ENCODE data around the gene MDM4.
"Not testable (repeated sequence)": the region's sequence is repeated elsewhere in the genome, so short reads cannot be mapped to it uniquely, and the experiment has no call there.

The MDM4 gene

DNA sequence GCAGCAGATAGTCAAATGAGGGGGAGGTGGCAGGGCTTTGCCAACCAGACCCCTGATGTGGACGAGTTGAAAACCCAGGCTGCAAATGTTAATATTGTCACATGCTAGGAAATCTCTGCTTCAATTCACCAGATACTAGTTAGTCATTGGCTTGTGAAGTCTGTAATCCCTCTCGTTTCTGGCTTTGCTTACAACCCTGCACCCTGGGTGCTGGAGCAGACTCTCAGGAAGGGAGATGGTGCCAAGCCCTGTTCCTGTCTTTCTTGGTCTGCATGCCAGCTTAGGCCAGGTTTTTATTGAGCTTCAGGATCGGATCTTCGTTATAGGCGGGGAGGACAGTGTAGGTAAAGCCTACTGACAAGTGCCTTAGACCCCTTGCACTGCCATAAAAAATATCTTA is 53.3 kb downstream of the MDM4 start:
- Histone ChIP-seq H3K4me2 (ENCODE audit: insufficient read depth, low read length) (no peak overlapping the region), H3K4me1 (ENCODE audit: insufficient read depth, low read length) (peaks cover 3% of the 10 kb centered on the region; the same call in 1 of the 2 replicates), H3K27me3 (ENCODE audit: insufficient read depth, low read length, poor library complexity) (no peaks in the 10 kb centered on the region), H3K4me3 (ENCODE audit: low read depth in 1 of 2, low read length in 2 of 2) (no peak overlapping the region), H4K20me1 (ENCODE audit: insufficient read depth, low read length) (no peaks in the 10 kb centered on the region), H2AFZ (ENCODE audit: low read depth, low read length) (no peak overlapping the region), H3K9me3 (ENCODE audit: insufficient read depth, low read length, severe bottlenecking) (no peaks in the 10 kb centered on the region), H3K79me2 (ENCODE audit: insufficient read depth, low read length) (no peaks in the 10 kb centered on the region), H3K27ac (ENCODE audit: low read length) (no peak overlapping the region), H3K9ac (ENCODE audit: low read depth, low read length) (no peak overlapping the region), H3K36me3 (ENCODE audit: insufficient read depth, low read length) (peaks cover 2% of the 10 kb centered on the region; the same call in 1 of the 2 replicates)
- TF ChIP-seq, protein P1, sequence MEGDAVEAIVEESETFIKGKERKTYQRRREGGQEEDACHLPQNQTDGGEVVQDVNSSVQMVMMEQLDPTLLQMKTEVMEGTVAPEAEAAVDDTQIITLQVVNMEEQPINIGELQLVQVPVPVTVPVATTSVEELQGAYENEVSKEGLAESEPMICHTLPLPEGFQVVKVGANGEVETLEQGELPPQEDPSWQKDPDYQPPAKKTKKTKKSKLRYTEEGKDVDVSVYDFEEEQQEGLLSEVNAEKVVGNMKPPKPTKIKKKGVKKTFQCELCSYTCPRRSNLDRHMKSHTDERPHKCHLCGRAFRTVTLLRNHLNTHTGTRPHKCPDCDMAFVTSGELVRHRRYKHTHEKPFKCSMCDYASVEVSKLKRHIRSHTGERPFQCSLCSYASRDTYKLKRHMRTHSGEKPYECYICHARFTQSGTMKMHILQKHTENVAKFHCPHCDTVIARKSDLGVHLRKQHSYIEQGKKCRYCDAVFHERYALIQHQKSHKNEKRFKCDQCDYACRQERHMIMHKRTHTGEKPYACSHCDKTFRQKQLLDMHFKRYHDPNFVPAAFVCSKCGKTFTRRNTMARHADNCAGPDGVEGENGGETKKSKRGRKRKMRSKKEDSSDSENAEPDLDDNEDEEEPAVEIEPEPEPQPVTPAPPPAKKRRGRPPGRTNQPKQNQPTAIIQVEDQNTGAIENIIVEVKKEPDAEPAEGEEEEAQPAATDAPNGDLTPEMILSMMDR (IDR thresholded peaks at IDR 0.05; ENCODE audit: borderline replicate concordance, extremely low read depth, low read length, poor library complexity, severe bottlenecking) = no peak
- ATAC-seq (ENCODE audit: insufficient read depth, low read depth) = no peak
- no peak for DNase-seq

DNA sequence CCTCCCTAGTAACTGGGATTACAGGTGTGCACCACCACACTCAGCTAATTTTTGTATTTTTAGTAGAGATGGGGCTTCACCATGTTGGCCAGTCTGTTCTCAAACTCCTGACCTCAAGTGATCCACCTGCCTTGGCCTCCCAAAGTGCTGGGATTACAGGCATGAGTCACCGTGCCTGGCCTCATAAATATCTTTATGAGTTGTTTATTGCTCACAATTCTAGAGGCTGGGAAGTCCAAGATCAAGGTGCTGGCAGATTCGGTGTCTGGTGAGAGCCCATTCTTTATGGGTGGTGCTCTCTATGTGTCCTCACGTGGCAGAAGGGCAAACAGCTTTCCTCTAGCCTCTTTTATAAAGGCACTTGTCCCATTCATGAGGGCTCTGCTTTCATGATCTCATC is 53.8 kb downstream of the MDM4 start:
- not testable (repeated sequence) for H3K9ac ChIP-seq (ENCODE audit: low read depth, low read length); H3K36me3 ChIP-seq (ENCODE audit: insufficient read depth, low read length); H3K4me3 ChIP-seq (ENCODE audit: low read depth in 1 of 2, low read length in 2 of 2); H3K79me2 ChIP-seq (ENCODE audit: insufficient read depth, low read length); DNase-seq; H3K4me1 ChIP-seq (ENCODE audit: insufficient read depth, low read length); H4K20me1 ChIP-seq (ENCODE audit: insufficient read depth, low read length); H2AFZ ChIP-seq (ENCODE audit: low read depth, low read length); ATAC-seq (ENCODE audit: insufficient read depth, low read depth); H3K4me2 ChIP-seq (ENCODE audit: insufficient read depth, low read length); H3K27ac ChIP-seq (ENCODE audit: low read length); H3K27me3 ChIP-seq (ENCODE audit: insufficient read depth, low read length, poor library complexity); H3K9me3 ChIP-seq (ENCODE audit: insufficient read depth, low read length, severe bottlenecking)

DNA sequence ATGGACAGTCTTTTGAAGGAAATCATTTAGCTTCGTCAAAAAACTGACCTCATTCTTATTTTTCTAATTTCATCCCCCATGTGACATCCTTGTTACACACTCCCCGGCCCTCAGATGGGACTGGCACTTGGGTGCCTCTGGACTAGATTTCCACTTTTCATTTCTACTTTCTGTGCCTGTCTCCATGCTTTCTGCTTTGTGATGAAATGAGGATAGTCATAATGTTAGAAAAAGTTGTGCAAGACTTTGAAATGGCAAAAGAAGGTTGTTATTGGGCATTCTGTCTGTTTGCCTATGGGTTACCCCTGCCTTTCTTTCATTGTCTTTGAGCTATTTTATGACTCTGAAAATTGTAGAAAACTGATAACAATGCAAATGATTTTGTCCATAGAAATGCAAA is 54.9 kb downstream of the MDM4 start:
- no peak overlapping the region for H3K4me2 ChIP-seq (ENCODE audit: insufficient read depth, low read length)
- H2AFZ ChIP-seq (ENCODE audit: low read depth, low read length) = no peak overlapping the region
- ATAC-seq (ENCODE audit: insufficient read depth, low read depth) (no peak), DNase-seq (no peak)
- H3K27ac ChIP-seq (ENCODE audit: low read length) = no peak overlapping the region
- no peaks in the 10 kb centered on the region for H3K27me3 ChIP-seq (ENCODE audit: insufficient read depth, low read length, poor library complexity)
- peaks cover 2% of the 10 kb centered on the region; the same call in 1 of the 2 replicates for H3K36me3 ChIP-seq (ENCODE audit: insufficient read depth, low read length)
- H3K4me1 ChIP-seq (ENCODE audit: insufficient read depth, low read length) = peaks cover under 1% of the 10 kb centered on the region; the same call in 1 of the 2 replicates
- no peak overlapping the region for H3K9ac ChIP-seq (ENCODE audit: low read depth, low read length)
- H4K20me1 ChIP-seq (ENCODE audit: insufficient read depth, low read length) = no peaks in the 10 kb centered on the region
- H3K4me3 ChIP-seq (ENCODE audit: low read depth in 1 of 2, low read length in 2 of 2) = no peak overlapping the region
- TF ChIP-seq, protein P1 (IDR thresholded peaks at IDR 0.05; ENCODE audit: borderline replicate concordance, extremely low read depth, low read length, poor library complexity, severe bottlenecking) = no peak
- TF ChIP-seq EZH2 (IDR thresholded peaks at IDR 0.05; ENCODE audit: borderline replicate concordance, low read depth, low read length, severe bottlenecking) = no peak
- H3K9me3 ChIP-seq (ENCODE audit: insufficient read depth, low read length, severe bottlenecking) = no peaks in the 10 kb centered on the region
- no peaks in the 10 kb centered on the region for H3K79me2 ChIP-seq (ENCODE audit: insufficient read depth, low read length)

DNA sequence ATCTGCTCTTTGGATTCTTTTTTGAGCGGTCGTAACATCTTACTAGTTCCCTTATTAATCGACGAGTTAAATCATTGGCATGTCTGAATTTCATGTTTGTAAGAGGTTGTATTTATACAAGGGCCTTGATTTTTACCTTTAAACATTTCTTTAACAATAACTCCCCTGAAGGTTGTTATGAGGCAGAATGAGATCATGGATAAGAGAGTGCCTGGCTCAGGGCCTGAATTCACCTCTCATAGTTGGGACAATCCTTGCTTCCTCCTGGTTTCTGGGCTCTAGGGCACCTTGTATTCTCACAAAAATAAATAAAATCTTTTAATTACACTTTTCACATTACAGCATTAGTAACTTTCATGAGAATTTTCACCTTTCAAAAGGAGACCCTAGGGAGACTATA is 55.4 kb downstream of the MDM4 start:
- TF ChIP-seq, protein P1 (IDR thresholded peaks at IDR 0.05; ENCODE audit: borderline replicate concordance, extremely low read depth, low read length, poor library complexity, severe bottlenecking) = no peak
- TF ChIP-seq EZH2 (IDR thresholded peaks at IDR 0.05; ENCODE audit: borderline replicate concordance, low read depth, low read length, severe bottlenecking) = no peak
- peaks cover 2% of the 10 kb centered on the region; the same call in 1 of the 2 replicates for H3K36me3 ChIP-seq (ENCODE audit: insufficient read depth, low read length)
- no peaks in the 10 kb centered on the region for H4K20me1 ChIP-seq (ENCODE audit: insufficient read depth, low read length)
- H3K27ac ChIP-seq (ENCODE audit: low read length) = no peak overlapping the region
- H3K27me3 ChIP-seq (ENCODE audit: insufficient read depth, low read length, poor library complexity) = no peaks in the 10 kb centered on the region
- H2AFZ ChIP-seq (ENCODE audit: low read depth, low read length) = no peak overlapping the region
- H3K4me1 ChIP-seq (ENCODE audit: insufficient read depth, low read length) = no peaks in the 10 kb centered on the region
- no peak for ATAC-seq (ENCODE audit: insufficient read depth, low read depth)
- H3K4me2 ChIP-seq (ENCODE audit: insufficient read depth, low read length) = no peak overlapping the region
- H3K9ac ChIP-seq (ENCODE audit: low read depth, low read length) = no peak overlapping the region
- no peaks in the 10 kb centered on the region for H3K79me2 ChIP-seq (ENCODE audit: insufficient read depth, low read length)
- no peak for DNase-seq
- no peak overlapping the region for H3K4me3 ChIP-seq (ENCODE audit: low read depth in 1 of 2, low read length in 2 of 2)
- H3K9me3 ChIP-seq (ENCODE audit: insufficient read depth, low read length, severe bottlenecking) = no peaks in the 10 kb centered on the region
